Neutrophil (primary cell): ENCODE measurements around the gene MRPL24.
A peak's percentile ranks its signal among the peaks of the same experiment; 100 is the strongest.

Experiments
- H3K27ac ChIP-seq: fragments of 200-600 bp; sonication (generic); 2 replicates; pipeline ENCODE4 v1.5.1; 2016; ENCODE audit warnings: mild to moderate bottlenecking, moderate library complexity
- H3K27me3 ChIP-seq: fragments of 200-600 bp; sonication (generic); 2 replicates; pipeline ENCODE4 v1.6.0; 2016; ENCODE audit warnings: mild to moderate bottlenecking
- H3K36me3 ChIP-seq: fragments of 200-600 bp; sonication (generic); 2 replicates; pipeline ENCODE4 v1.5.1; 2017
- H3K4me1 ChIP-seq, 2 experiments: fragments of 200-600 bp in 1 of 2; sonication (generic) in 1 of 2; 1 replicate in 1 of 2; 2 replicates in 1 of 2; pipeline versions ENCODE4 v1.5.1 to v1.6.1; 2013 to 2016; ENCODE audit warnings: low read depth in 1 of 2, low read length in 1 of 2, mild to moderate bottlenecking in 1 of 2, moderate library complexity in 1 of 2; ENCODE audit not compliant: control insufficient read depth in 1 of 2, insufficient read depth in 1 of 2
- H3K4me3 ChIP-seq, 2 experiments: fragments of 200-600 bp in 1 of 2; sonication (generic) in 1 of 2; 1 replicate in 1 of 2; 2 replicates in 1 of 2; pipeline ENCODE4 v1.5.1; 2013 to 2016; ENCODE audit warnings: low read depth in 1 of 2, low read length in 1 of 2, mild to moderate bottlenecking in 1 of 2, moderate library complexity in 1 of 2
- H3K9me3 ChIP-seq: fragments of 200-600 bp; sonication (generic); 2 replicates; pipeline ENCODE4 v1.5.1; 2016
- TF ChIP-seq, protein P1 (sequence below): fragments of 200-600 bp; sonication (generic); IDR thresholded peaks from 2 replicates; pipeline ENCODE4 v1.5.1; 2016; ENCODE audit warnings: antibody characterized with exemption

The MRPL24 gene

DNA sequence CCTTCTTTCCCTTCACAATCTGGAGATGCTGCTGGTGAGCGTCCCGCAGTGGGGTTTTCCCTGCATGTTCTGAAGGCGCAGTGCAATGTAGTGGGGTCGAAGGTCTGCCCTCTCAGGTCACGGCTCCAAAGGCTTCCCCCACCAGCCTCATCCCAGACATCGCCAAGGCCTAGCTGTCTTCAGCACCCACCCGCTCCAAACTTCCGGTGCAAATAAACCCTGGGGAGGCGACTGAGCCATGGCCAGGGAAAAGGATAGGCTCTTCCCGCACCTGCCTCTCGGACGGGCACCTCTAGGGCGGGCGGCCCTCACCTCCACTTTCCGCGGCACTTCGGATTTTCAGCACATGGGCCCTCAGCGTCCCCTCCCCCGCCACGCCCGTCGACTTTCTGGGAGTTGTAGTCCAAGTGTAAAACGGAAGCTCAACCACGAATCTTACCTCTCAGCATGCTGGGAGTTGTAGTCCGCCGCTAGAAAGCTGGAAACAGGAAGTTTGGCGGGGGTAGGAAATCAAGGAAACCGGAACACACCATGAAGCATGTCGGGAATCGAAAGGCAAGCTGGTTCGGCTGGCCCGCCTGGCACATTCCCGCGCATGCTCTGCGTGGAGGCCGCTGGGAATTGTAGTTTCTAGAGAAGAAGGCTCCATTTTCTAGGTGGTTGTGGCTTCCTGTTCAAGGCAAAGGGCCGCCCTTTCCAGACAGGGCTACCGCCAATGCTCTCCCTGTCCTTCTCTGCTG is at the start of gene MRPL24:
Gene MRPL24, minus strand, starts transcription at position 348 of the 740 bp plus-strand sequence. CDS start 2,384 bp downstream, outside the sequence.
- H3K4me1 ChIP-seq: peaks cover 33 to 39% of the 10 kb centered on the region in 2 experiments
- H3K36me3 ChIP-seq: peaks cover 41% of the 10 kb centered on the region
- peak within 1 kb of the TSS; percentile 77 to 82 for H3K4me3 ChIP-seq
- TF ChIP-seq, protein P1, sequence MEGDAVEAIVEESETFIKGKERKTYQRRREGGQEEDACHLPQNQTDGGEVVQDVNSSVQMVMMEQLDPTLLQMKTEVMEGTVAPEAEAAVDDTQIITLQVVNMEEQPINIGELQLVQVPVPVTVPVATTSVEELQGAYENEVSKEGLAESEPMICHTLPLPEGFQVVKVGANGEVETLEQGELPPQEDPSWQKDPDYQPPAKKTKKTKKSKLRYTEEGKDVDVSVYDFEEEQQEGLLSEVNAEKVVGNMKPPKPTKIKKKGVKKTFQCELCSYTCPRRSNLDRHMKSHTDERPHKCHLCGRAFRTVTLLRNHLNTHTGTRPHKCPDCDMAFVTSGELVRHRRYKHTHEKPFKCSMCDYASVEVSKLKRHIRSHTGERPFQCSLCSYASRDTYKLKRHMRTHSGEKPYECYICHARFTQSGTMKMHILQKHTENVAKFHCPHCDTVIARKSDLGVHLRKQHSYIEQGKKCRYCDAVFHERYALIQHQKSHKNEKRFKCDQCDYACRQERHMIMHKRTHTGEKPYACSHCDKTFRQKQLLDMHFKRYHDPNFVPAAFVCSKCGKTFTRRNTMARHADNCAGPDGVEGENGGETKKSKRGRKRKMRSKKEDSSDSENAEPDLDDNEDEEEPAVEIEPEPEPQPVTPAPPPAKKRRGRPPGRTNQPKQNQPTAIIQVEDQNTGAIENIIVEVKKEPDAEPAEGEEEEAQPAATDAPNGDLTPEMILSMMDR: peak; percentile 28
- no peaks in the 10 kb centered on the region for H3K9me3 ChIP-seq
- H3K27ac ChIP-seq: peak within 1 kb of the TSS; percentile 90
- H3K27me3 ChIP-seq: no peaks in the 10 kb centered on the region

DNA sequence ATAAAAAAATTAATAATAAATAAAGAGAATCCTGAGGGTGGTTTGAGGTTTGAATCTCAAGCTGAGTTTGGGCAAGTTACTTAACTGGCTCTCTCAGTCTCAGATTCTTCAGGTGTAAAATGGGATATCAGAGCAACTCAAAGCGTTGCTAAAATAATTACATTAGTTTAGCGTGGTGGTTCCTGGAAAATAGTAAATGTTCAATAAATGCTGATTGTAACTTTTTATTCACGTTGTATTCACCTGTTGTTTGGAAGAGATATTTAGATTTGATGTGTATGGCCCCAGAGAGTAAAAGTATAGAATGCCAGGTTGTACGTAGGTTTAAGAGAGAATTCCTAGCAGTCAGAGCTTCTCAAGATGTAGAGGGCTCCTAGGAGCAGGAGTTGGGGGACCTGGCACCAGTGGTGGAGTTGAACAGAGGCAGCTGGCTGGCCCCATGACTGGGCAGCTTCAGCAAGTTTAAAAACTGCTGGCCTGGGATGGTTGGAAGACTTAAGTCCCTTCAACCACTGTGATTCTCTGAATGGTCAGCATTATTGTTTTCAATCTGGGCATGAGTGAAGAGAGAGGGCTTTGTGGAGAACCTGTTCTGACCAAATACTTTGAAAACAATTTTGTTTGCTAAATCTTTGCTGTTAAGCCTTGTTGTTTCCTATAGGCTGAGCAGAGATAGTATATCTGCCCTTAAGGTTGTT is 48.9 kb upstream of the MRPL24 start:
- TF ChIP-seq, protein P1: no peak
- H3K36me3 ChIP-seq: peaks cover 85% of the 10 kb centered on the region
- H3K4me3 ChIP-seq: no peak overlapping the region
- H3K27me3 ChIP-seq: no peaks in the 10 kb centered on the region
- H3K4me1 ChIP-seq: peaks cover 7% of the 10 kb centered on the region in 2 experiments
- H3K27ac ChIP-seq: no peak overlapping the region
- H3K9me3 ChIP-seq: no peaks in the 10 kb centered on the region

DNA sequence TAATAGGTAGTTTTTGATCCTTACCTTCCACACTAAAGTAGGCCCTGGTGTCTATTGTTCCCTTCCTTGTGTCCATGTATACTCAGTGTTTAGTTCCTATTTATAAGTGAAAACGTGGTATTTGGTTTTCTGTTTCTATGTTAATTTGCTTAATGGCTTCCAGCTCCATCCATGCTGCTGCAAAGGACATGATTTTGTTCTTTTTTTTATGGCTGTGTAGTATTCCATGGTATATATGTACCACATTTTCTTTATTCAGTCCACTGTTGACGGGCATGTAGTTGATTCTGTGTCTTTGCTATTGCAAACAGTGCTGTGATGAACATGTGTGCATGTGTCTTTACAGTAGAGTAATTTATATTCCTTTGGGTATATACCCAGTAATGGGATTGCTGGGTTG is 47.2 kb upstream of the MRPL24 start:
- Histone ChIP-seq H3K4me3 (no peak overlapping the region), H3K4me1 (peaks cover 7% of the 10 kb centered on the region in 2 experiments), H3K9me3 (no peaks in the 10 kb centered on the region), H3K27me3 (no peaks in the 10 kb centered on the region), H3K36me3 (peaks cover 85% of the 10 kb centered on the region), H3K27ac (no peak overlapping the region)
- TF ChIP-seq, protein P1: no peak

DNA sequence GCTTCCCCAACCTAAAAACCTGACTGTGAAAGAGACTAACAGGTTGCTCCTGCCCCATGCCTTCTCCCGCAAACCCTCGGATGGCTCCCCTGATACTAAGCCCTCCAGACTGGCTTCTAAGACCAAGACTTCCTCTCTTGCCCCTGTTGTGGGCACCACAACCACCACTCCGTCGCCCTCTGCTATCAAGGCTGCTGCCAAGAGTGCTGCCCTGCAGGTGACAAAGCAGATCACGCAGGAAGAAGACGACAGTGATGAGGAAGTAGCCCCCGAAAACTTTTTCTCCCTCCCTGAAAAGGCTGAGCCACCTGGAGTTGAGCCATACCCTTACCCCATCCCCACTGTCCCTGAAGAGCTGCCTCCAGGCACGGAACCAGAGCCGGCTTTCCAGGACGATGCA is 45.8 kb upstream of the MRPL24 start:
- Histone ChIP-seq H3K4me1 (peaks cover 5 to 10% of the 10 kb centered on the region in 2 experiments), H3K36me3 (peaks cover 81% of the 10 kb centered on the region), H3K9me3 (no peaks in the 10 kb centered on the region), H3K4me3 (no peak overlapping the region), H3K27ac (no peak overlapping the region), H3K27me3 (no peaks in the 10 kb centered on the region)
- TF ChIP-seq, protein P1: no peak

DNA sequence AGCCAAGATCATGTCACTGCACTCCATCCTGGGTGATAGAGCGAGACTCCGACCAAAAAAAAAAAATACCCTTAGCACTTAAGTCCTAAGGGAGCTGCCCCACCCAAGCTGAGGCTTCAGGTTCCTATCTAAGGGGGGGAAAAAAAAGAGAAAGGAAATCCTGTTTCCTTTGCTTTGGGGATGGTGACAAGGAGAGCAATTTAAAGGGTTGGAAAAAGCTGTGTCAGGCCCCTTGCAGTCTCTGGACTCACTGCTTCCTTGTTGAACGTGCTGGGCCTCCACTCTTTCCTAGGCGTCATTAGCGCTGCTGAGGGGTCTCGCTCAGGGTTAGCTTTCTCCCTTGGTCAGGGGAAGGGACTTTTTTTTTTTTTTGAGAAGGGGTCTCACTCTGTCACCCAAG is 44.6 kb upstream of the MRPL24 start:
- TF ChIP-seq, protein P1: no peak
- Histone ChIP-seq H3K36me3 (peaks cover 70% of the 10 kb centered on the region), H3K9me3 (no peaks in the 10 kb centered on the region), H3K27ac (no peak overlapping the region), H3K4me3 (no peak overlapping the region), H3K4me1 (peaks cover 0 to 3% of the 10 kb centered on the region in 2 experiments), H3K27me3 (no peaks in the 10 kb centered on the region)
